Inflammatory macrophage treated with lipopolysaccharide for 4 hours (primary cell): ENCODE results near the gene TSPAN11.

ENCODE experiments used
- DNase-seq: peaks from one replicate; pipeline ENCODE4 v3.0.0-alpha.2; 2020

The TSPAN11 gene

DNA sequence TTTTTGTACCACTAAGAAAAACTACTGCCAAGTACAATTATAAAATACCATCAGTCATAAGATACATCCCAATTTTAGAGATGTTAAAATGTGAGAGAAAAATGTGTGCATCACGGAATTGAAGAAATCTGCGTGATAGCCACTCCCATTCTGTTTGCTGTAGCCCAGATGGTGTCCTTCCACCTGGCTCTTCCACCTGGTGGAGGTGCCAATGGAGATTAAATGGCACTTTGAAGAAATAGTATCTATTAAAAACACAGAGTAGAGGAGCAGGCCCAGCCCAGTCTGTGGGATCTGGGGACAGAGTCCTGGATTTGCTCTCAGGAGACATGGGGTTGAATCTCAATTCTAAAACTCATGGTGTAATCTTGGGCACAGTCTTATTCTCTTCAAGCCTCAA, 35.5 kb downstream of the TSPAN11 start:
- no peak for DNase-seq

DNA sequence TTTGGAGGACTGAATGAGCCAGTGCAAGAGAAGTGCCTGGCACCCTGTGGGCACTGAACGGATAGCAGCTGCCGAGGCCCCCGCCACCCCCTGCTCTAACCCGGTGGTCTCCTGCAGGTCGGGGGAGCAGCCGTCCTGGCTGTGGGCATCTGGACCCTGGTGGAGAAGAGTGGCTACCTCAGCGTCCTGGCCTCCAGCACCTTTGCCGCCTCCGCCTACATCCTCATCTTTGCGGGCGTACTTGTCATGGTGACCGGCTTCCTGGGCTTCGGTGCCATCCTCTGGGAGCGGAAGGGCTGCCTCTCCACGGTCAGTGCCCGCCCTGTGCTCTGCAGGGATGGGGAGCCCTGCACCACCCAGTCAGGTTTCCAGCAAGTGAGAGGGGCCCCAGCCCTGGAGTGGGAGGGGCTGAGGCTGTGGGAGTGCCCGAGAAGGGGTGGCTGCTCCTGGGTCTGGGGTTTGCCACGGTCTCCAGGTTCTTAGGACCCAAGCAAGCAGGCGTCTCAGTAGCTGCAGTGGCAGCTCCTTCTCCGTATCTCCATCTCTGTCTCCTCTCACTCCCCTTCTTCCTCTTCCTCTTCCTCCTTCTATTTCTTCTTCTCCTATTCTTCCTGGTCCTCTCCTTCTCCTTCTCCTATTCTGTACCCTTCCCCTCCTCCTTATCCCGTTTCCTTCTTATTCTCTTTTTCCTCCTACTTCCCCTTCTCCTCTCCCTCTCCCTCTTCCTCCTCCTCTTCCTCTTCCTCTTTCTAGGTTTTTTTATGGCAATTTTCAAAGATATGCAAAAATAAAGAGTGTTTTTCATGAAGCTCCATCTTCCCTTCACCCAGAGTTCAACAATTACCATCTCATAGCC, 37.4 kb downstream of the TSPAN11 start:
- no peak for DNase-seq

DNA sequence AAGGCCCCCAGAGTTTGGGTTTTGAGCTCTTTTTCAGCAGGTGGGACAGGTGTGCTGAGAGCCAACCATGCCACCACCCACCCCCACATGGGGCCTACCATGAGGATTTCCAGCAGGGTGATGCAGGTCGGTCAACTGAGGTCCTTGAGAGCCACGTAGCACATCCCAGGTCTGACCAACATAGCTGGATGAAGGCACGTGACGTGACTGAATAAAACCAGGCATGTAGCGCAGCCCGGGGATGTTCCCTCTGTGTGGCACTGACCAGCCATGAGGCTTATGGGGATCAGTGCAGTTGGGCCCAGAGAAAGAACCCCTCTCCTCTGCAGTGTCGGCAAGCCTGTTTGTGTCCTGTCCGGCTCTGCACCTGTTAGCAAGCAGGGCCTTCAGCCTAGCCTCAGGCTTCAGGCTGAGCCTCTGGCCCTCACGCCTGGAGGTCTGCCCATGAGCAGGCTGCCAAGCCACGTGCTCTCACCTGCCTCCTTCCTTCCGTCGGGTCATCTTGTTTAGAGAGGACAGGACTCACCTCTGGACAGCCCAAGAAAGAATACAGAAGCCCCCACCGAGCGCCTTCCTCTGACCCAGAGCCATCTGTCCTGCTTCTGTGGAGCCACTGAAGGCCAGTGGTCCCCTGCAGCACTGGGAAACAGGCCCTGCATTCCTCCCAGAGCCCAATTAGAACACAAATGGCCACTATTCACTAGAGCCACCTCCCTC, 38.5 kb downstream of the TSPAN11 start:
- no peak for DNase-seq

DNA sequence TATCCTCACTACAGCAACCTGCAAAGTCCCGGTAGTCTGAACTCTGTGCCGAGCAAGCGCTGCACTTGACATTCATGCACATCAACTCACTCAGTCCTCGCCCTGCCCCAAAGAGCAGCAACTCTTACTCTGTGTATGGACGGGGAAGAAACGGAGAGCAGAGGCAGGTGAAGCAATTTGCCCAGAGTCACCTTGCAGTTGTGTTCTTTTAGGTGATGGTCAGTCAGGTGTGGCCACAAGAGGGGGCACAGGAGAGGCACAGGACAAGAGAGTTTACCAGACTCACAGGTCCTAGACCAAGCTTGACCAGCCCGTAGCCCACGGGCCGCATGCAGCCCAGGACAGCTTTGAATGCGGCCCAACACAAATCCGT, 39.1 kb downstream of the TSPAN11 start:
- DNase-seq, result no peak

DNA sequence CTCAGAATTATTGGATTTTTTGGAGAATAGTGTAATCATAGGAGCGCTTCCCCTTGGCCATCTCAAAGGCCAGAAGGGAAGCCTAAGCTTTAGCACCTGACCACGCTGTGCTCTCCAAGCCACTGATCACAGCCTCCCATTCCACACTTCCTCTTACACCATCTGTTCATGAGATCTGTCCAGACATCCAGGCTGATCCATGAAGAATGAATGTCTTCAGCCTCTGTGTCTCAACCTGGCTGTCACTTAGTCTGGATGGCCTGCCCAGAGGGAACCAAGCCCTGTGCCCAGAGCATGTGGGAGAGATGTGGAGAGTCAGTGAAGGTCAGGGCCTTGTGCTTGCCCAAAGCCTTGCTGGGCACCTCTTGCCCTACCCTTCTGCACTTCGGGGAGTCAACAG, 40.5 kb downstream of the TSPAN11 start:
- DNase-seq, result no peak

DNA sequence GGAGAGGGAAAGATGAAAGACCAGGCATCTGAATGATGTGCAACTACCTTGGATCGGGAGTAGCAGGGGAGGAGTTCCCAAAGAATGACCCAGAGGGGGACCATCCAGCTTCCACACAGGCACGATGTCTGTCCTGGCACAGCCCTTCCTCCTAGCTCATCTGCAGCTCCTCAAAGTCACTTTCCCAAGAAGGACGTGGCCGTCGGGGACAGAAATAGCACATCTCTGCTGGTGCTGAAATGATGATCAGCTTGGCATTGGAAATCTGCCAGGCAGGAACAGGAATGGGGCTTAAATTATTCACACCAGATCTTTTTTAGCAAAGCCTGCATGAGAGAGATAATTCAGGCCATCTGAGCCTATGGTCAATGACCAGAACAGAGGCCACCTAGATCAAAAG, 41.7 kb downstream of the TSPAN11 start:
- DNase-seq, result no peak

DNA sequence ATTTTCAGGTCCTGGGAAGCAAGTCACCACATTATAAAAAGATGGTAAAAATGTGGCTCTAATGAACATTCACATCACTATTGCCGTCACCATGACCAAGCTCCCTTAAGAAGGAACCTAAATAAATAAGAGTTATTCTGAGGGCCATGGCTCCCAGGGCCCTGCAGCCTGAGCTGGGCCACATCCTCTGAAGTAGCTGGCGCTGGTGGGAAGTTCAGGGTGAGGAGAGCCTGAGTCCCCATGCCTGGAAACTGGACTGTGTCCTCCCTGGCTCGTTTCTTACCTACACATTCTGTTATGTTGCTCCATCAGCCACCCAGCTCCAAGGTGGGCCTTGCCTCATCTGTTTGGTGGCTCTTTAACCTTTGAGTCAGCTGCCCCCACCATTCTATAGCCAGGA, 42.5 kb downstream of the TSPAN11 start:
- no peak for DNase-seq

DNA sequence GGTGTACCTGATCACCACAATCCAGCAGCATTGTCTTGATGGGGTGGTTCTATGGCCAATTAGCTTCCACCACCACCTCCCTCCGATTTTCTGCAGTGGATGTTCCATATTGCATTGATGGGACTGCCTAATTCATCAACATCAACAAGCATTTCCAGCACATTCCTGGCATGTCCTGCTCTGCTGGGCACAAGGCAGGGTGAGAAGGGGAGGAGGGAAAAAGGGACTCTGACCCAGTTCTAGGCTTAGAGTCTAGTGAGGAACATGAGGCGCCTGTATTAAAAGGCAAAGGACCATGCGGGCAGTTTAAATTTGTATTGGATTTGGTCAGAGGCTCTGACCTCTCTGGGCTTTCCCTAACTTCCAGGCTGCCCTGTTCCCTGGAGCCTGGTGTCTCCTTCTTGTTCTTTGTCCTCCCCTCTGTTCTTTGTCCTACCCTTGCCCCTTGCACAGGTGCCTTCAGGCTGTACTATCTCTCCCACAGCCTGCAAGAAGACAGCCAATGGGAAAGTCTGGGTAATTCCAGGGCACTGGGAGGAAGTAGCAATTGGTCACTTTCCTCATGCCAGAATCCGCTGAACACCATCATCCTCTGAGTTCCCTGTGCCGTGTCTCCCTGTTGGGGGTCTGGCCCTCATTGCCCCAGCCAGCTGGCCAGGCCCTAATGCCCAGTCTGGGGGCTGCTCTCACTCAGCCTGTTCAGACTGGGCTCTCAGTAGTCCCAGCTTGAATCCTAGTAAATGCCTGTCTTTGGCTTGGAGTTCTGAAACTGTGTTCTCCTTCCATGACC, 43.3 kb downstream of the TSPAN11 start:
- no peak for DNase-seq

DNA sequence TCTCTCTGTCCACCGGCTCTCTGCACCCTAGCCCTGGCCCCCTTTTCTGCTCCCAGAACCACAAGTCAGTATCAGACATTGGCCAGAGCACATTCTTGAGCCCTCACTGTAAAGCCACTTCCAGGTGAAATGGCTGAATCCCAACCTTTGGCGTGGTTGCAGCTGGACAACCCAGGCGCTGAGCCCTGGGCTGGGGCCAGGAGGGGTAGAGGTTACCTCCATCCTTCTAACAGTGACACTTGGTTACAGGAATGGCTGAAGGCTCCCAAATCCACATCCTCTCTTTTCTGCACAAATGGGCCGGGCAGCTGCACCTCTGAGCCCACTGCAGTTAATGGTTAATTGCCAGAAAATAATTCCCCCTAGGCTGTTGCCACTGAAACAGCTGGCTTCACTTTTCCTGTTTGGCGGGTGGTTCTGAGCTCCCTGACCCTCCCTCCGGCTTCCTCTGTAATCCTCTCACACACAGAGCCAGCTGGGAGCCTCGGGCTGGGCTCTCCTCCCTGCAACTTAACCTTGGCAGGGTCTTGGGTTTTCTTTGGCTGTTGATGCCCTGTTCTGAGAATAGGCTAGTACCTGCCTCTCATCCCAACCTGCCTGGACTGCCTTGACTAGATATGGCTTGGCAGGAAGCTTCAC, 44.1 kb downstream of the TSPAN11 start:
- no peak for DNase-seq

DNA sequence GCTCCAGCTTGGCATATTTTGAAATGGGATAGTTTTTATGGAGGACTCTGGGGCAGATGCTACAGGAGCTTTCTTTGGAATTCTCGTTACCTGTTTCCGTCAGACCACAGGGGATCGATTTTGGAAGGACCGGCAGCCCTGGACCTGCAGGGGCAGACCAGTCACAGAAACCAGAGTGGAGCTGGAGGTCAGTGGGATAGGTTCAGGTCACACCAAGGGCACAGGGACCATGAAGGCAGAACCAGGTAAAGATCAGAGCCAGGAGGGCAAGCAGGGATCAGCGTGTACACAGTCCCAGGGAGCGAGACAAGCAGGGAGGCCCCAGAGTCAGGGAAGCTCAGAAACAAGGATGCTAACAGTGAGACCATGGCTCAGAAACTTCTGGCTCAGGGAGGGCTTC, 45.5 kb downstream of the TSPAN11 start:
- DNase-seq, result no peak

DNA sequence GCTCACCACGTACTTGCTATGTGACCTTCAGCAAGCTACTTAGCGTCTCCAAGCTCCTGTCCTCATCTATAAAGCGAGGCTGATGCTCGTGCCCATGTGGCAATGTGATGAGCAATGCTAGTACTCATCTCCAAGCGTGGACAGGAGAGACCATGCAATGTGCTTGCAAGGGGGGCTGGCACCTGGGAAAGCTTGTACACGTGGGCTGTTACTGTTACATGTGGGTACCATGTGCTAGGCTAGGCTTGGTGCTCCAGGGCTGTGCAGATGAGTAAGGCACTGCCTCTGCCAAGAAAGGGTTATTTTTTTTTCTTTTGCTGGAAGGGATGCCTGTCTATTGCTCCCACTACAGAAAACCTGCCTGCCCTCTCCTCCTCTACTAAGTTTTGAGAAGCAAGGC, 46.6 kb downstream of the TSPAN11 start:
- no peak for DNase-seq

DNA sequence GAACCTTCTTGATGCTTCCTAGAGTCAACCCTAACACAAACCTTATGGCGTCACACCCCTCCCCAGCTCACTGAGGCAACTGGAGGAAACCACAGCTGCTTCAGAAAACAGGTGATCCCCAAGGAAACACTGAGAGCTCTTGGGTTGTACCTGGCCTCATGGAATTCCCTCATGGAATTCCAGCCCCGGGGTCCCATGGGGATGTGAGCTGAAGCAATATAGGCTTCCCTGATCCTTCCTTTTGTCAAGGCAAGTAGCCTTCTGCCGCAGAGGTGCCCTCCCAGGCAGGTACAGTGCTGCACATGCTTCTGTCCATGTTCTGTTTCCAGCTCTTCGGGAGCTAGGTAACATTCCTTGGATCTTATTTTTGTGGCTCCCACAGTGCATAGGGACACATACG, 47.3 kb downstream of the TSPAN11 start:
- no peak for DNase-seq

DNA sequence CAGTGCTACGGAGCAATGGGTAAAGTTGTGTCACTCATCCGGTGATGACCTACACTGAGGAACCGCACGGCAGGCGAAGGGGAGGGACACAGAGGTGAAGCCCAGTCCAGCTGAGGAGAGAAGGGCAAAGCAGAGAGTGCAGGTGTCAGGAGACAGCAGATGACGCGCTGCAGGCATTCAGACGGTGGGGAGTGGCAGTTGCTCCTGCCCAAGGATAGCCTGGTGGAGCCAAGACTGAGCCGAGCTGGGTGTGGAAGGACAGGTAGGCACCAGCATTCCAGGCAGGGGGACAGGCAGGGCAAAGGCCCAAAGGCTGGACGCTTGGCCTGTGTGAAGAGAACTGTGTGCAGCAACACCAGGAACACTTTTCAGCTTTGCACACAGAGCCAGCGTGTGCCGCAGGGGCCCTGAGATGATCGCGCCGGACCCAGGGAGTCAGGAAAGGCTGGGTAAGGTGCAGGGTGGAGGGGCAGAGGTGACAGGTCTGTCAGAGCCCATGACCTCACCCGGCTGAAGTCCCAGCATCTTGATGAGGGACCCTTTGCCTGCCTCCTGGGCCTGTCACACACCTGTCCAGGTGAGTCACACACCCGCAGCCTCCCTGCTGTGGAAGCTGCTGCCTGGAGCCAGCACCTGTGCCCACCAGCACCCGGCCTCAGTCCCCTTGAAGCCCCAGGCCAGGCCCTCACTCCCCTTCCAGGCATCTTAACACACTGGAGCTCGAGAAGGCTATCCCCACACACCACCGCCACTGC, 48.4 kb downstream of the TSPAN11 start:
- no peak for DNase-seq

DNA sequence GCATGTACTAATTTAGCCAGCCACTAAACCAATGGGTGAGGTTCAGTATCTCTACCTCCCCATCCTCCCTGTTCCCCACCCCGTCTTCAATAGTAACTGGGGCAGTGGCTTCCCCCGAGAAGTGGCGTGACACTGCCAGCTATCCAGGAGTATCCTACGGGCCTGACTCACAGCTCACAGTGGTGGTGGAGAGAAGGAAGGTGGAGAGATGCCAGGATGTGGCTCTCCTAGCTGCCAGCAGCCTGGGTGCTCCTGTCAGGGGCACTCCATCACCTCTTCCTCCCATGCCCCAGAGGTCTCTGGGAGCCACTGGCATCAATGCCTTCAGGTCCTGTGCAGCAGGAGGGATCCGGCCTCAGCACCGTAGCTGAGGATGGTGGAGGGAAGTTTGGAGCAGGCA, 49.0 kb downstream of the TSPAN11 start:
- no peak for DNase-seq

DNA sequence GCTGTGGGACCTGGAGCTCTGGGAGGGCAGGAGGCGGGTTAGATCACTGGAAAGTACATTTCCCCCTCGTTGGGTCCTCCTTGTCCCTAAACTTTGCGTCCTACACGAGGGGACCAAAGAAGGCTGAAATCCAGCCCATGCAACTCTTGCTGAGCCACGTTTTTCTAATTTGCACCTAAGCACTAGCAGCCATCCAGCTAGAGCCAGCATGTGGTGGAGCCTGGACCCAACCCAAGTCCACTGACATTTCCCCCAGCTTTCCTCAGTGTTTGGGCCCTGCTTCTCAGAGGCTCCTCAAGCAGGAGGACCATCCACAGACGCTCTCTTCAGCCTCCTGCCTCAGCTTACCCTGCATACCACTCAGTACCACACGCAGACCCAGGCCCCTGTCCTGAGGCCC, 49.7 kb downstream of the TSPAN11 start:
- DNase-seq, result no peak

DNA sequence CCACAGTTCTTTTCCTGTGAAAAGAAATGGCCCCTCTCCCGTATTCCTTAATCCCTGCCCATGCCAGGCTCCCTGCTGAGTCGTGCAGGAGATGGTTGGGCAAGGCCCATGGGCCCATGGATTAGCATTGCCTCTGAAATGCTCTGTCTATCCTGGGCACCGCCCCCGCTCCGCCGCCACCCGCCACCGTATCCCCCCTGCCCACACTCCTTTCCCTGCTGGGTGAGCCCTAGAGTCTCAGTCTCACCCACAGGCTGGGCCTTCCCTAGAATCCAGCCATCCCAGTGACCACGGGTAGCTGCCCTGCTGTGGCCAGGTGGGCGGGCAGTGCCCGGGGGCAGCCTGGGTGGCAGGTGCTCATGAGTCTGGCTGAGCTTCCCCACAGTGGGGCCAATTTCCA, 50.6 kb downstream of the TSPAN11 start:
- no peak for DNase-seq

DNA sequence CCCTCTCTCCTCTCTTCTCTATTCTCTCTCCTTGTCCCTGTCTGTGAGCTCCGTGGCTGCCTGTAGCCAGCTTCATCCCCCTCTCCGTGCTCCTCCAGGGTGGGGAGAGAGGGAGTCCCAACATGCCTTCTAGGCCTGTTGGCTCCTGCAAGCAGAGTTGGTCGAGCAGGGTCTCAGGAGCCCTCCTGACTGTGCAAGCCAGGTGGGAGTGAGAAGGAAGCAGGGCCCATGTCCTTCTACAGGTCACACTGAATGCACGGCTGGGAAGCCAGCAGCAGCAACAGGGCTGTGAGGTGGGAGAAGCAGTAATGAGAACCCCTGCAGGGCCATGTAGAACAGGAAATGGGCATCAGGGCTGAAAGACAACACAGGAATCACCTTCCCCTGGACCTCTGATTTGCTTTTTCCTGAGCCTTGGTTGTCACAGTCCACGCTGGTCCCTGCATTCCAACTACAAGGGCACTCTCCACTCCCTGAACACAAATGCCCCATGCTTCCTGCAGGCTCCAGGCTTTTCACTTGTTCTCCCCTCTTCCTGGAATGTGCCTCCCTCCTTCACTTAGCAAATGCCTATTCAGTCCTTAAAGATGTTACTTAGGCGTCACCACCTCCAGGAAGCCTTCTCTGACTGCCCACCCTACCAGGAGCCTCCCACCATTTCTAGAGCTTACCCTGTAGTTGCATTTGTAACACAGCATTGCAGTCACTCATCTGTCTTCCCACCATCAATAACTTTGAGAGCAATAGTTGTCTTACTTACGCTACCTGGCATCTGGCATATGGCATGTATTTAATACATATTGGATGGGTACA, 51.2 kb downstream of the TSPAN11 start:
- no peak for DNase-seq

DNA sequence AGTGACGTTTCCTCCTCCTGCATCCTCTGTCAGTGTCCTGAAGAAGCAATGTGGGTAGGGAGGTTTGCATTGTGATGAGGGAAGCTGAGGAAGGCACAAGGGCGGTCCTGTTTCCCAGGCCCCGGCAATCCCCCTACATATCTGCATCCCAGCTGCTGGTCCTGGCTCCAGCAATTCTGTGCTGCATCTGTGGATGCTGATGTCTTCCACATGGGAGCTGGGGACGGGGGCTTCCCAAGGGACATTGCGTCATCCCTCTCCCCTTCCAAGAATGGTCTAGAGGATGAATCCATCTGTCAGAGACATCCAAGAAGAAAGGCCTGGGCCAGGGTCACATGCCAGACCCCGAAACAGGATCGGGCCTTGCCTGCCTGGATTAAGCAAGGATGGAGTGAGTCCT, 52.1 kb downstream of the TSPAN11 start:
- no peak for DNase-seq

DNA sequence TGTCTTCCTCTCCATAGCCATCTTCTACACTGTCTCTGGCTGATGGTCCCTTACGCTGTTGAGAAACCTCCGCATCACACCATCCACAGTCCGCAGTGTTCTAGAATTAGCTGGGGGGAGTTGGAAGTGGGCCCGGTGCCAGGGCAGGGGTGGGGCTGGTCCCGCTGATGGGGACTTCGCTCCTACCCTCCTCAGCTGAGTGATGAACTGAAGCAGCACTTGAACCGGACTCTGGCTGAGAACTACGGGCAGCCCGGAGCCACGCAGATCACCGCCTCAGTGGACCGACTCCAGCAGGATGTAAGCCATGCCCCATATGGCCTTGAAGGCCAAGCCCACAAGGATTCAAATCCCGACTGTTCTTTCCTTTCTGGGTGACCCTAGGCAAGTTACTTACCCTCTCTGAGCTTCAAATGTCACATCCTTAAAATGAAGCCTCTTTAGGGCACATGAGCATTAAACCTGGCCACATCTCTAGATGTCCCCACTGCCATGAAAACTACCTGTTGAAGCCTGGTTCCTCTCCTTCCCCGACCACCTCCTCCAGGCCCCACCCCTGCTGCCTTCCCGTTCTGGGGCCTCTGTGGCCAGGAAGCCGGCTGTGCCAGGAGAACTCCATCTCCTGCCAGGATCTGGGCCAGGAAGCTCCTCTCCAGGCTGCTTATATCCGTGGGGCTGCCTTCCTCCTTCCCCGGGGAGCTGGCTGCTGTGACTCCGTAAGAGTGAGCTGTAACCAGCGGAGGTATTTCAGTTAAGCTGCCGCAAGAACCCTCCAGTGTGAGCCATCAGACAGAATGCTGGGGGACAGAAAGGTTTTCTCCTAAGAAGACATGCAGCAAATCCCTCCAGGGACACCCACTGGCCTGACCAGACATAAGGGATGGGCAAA, 53.1 kb downstream of the TSPAN11 start:
- DNase-seq, result no peak

DNA sequence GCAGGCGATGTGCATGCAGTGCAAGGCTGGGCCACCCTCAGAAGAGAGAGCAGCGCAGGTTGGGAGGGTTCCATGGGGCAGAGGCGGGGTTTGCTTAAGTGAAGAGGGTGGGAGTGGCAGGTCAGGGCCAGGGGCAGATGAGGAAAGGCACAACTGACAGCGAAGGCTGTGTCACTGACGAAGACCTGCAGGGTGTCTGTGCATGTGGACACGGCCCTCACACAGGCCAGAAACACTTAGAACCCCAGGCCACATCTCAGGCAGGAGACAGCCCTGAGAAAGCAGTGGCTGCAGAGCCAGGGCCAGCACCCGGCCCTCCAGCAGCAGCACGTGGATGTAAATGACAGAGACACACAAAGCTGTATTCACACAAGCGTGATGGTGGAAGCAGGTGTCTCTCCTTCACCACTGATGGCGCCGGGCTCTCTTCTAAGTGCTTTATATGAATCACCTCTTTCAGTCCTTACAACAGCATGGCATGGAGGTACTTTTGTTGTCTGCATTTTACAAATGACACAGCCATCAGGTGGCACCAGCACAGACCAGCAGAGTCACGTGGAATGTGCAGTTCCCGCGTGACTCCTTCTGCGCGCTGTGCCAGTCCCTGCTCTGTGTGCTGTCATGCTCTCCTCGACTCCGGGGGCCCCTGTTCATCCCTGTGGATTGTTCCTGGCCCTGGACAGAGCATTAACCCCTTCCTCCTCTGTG, 54.6 kb downstream of the TSPAN11 start:
- no peak for DNase-seq
